Measurements from ENCODE around the gene ZNF106.

DNA sequence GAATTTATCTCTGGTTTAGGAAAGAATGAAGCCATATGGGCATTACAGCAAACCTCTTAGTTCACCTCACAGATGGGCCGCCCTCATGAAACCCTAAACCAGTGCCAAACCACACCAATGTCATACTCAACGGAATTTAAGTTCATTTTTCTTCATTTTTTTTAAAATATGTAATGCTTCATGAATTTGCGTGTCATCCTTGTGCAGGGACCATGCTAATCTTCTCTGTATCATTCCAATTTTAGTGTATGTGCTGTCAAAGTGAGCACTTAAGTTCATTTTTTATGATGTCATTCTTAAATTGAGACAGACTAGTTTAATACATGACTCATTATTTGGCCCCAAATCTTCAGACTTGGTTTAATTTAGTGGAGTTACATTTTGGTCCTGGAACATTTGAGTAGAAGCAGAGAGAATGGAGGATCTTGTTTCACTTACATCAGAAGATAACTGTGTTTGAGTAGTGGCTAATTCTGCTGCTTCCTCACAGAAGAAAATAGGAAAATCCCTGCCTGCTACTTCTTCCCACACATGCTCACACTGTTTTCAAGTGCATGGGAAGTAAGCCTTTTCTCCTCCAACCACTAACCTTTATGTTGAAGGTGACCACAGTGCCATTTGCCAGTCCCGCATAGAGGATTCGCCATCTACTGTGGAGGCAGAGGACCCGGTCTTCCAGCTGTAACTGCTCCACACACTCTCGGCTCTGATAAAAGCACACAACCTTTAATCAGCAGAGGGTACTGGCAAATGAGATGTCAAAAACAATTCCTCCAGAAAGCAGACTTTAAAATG is 63.3 kb downstream of the ZNF106 start:
- TF ChIP-seq, protein P1, sequence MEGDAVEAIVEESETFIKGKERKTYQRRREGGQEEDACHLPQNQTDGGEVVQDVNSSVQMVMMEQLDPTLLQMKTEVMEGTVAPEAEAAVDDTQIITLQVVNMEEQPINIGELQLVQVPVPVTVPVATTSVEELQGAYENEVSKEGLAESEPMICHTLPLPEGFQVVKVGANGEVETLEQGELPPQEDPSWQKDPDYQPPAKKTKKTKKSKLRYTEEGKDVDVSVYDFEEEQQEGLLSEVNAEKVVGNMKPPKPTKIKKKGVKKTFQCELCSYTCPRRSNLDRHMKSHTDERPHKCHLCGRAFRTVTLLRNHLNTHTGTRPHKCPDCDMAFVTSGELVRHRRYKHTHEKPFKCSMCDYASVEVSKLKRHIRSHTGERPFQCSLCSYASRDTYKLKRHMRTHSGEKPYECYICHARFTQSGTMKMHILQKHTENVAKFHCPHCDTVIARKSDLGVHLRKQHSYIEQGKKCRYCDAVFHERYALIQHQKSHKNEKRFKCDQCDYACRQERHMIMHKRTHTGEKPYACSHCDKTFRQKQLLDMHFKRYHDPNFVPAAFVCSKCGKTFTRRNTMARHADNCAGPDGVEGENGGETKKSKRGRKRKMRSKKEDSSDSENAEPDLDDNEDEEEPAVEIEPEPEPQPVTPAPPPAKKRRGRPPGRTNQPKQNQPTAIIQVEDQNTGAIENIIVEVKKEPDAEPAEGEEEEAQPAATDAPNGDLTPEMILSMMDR (IDR thresholded peaks at IDR 0.05 in 4 of 5, conservative IDR thresholded peaks at IDR 0.05 in 1 of 5), result no peak
- no peak for TF ChIP-seq POLR2A (IDR thresholded peaks at IDR 0.05)
